Measurements from ENCODE around the gene RANBP10.
A peak's percentile ranks its signal among the peaks of the same experiment; 100 is the strongest.

The RANBP10 gene

DNA sequence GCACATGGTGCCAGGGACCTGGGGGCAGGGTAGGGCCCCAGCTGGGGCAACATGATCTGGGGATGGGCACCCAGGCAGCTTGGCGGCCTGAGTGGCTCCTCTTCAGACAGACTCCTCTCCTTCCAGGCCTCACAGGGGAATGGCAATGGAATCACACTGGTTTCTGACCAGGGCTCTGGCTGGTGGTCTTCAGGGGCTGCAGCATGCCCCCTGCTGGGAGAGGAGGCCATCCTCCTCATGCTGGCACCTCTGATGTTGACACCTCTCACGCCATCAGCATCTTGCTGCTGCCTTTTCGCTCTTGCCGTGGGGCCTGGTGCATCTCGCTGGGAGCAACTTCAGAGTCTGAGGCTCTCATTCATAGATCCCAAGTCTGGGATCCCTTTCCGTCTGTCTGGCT lies 76.0 kb downstream of the RANBP10 start:
- no peak overlapping the region for H3K27ac Mint-ChIP-seq
- no peaks in the 10 kb centered on the region for H3K4me1 Mint-ChIP-seq (ENCODE audit: low read depth)
- H3K9me3 Mint-ChIP-seq = no peaks in the 10 kb centered on the region
- H3K36me3 Mint-ChIP-seq (ENCODE audit: low read depth) = peaks cover 20% of the 10 kb centered on the region
- no peaks in the 10 kb centered on the region for H3K27me3 Mint-ChIP-seq
- no peak overlapping the region for H3K4me3 Mint-ChIP-seq

DNA sequence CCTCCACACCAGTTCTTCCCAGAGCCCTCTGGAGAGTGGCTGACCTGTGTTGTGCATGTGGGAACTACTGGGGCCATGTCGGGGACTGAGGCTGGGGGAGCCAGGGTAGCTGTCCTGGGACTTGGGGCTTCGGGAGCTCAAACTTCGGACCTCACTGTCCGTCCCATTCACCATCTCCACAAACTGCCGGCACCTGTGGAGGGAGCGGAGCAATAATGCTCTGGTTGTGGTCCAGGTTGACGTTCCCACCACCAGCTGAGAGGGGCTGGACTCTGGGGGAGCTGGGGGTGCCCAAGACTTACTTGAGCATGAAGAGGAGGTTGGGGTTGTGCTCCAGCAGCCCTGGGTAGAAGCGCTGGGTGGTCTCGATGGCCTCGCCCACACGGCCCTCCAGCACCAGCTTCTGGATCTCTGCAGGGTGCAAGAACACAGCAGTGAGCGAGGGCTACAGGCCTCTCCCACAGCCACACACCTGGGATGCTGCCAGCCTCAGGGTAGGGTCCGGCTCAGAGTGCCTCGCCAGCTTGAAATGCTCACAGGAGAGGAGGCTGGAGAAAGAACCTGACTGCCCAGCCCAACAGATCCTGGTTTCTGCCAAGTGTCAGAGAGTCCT lies 76.6 kb downstream of the RANBP10 start:
- no peaks in the 10 kb centered on the region for H3K4me1 Mint-ChIP-seq (ENCODE audit: low read depth)
- peaks cover 20% of the 10 kb centered on the region for H3K36me3 Mint-ChIP-seq (ENCODE audit: low read depth)
- H3K27me3 Mint-ChIP-seq = no peaks in the 10 kb centered on the region
- H3K4me3 Mint-ChIP-seq = no peak overlapping the region
- no peaks in the 10 kb centered on the region for H3K9me3 Mint-ChIP-seq
- no peak overlapping the region for H3K27ac Mint-ChIP-seq

DNA sequence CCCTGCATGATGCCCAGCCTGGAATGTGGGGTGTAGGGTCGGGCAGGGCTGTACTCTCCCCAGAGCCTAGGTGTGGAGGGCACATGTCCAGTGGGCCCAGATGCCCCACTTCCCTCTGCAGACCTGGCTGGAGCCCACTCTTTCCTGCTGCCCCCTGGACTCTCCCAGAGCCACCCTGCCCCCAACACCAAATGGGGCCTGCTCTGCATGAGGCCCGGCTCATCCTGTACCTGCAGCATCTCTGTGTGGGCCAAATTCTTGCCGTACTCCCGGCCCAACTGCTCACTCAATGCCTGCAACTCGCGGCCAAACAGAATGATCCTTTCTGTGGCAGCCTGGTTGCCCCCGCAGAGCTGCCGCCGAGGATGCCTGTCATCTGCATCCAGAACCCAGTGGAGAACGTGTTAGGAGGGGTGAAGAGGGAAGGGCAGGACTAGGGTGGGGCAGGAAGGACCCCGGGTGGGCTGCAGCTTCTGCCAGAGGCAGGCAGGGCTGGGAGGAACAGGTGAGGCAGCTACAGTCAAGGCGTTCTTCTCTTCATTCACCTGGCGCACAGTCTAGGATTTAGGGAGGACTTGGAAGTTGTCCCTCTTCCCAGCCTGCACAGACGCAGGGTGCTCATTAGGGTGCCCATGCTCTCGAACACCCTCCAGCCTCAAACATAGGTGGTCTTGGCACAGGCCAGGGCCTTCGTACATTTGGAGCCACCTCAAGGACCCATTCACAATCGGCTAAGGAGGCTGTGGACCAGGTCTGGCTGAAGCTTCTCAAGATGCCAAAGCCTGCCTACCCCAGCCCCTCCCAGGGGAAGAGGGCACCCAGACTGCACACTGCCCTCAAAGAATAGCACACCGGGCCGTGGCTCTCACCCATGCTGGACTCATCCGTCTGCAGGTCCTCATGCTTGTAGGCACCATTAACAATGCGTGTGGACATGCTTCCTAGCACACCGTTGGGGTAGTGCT lies 78.6 kb downstream of the RANBP10 start:
- no peak overlapping the region for H3K4me3 Mint-ChIP-seq
- H3K9me3 Mint-ChIP-seq = no peaks in the 10 kb centered on the region
- H3K27me3 Mint-ChIP-seq = no peaks in the 10 kb centered on the region
- H3K36me3 Mint-ChIP-seq (ENCODE audit: low read depth) = peaks cover 20% of the 10 kb centered on the region
- H3K4me1 Mint-ChIP-seq (ENCODE audit: low read depth) = no peaks in the 10 kb centered on the region
- no peak overlapping the region for H3K27ac Mint-ChIP-seq

DNA sequence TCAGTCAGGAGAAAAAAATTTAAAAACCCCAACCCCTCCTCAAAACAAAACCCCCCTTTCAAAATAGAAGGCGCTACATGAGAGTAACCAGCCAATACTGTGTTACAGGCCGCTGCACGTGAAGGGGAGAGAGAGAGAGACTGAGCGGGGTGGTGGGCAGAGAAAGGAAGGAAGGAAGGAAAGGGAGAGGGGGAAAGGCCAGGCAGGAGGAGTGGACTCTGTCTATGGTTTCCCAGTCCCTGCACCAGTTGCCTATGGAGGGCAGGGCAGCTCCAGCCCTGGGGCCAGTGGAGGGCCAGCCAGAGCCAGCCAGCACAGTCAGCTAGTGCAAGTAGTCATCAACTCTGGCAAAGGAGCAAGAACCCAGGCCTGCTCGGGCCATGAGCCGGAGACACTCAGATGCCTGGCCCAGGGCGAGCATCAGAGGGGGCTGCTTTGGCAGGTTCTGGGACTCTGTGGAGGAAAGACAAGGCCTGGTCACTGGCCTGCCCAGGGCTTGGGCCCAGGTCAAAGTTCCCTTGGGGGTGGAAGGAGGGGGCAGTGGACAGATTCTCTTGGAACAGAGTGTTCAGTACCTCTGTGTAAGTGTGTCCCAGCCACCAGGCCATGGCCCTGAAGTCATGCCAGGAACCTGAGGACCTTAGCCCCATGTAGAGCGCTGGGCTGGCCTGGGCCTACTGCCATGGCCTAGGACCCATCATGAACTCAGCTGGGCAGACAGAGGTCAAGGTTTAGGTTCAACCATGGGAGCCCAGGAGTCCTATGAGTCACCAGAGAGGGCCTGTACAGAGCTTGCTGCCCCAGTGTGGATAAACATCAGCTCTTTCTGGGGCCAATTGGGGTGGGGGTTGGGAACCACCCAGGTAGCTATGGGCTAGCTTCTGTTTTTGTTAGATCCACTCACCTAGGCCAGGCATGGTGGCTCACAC lies 80.0 kb downstream of the RANBP10 start:
- Mint-ChIP-seq H3K9me3 (no peaks in the 10 kb centered on the region), H3K36me3 (ENCODE audit: low read depth) (peaks cover 15% of the 10 kb centered on the region), H3K4me1 (ENCODE audit: low read depth) (no peaks in the 10 kb centered on the region), H3K27ac (no peak overlapping the region), H3K27me3 (no peaks in the 10 kb centered on the region), H3K4me3 (no peak overlapping the region)

DNA sequence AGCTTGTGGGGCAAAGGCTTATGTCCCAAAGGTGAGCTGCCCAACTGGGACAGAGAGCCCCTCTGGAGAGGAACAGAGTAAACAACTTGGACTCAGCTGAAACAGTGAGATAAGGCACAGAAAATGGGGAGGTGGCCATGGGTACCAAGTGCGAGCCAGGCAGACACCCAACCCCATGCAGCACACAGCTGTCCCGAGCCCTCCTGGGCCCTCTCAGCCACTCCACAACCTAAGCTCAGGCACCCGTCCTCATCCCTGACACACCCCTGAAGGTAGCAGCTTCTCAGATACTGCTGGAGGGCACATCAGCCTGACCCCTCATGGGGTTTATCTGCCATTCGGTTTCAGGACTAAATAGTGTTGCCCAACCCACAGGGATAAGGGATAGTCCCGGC lies 82.5 kb downstream of the RANBP10 start:
- Mint-ChIP-seq H3K27me3 (no peaks in the 10 kb centered on the region), H3K36me3 (ENCODE audit: low read depth) (peaks cover 1% of the 10 kb centered on the region), H3K4me1 (ENCODE audit: low read depth) (peaks cover 16% of the 10 kb centered on the region), H3K4me3 (no peak overlapping the region), H3K27ac (no peak overlapping the region), H3K9me3 (no peaks in the 10 kb centered on the region)

DNA sequence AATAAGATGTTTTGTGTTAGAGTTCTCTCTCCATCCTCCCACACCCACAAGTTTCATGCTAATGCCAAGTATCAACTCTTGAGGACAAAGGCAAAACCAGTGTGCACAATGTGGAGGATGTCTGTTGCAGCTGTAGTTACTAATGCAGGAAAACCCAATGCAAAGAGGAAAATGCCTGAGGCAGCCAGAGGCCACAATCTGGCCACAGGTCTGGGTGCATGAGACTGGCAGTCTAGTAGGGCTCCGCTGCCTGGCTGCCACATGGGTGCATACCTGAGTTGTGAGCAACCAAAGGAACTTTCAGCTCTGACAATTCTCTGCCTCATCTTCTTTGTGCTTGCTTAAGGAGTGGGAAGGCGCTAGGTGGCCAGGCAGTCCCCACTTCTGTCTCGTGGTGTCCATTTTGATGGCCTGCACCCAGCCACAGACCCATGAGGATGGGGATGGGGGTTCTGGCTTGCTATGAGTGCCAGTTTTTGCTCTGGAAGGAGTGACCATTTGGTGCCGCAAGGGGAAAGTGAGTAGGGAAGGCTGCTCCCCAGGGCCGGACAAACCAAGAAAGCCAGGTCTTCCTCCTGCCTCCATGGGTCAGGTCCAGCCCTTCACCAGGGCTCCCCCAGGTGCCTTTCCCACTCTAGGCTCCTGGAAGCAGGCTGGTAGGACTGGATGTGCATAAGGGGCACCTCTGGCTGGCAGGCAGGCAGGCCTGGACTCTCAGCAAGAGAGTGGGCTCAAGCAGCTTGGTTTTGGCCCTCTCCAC lies 83.0 kb downstream of the RANBP10 start:
- Mint-ChIP-seq H3K4me1 (ENCODE audit: low read depth) (peaks cover 20% of the 10 kb centered on the region), H3K4me3 (no peak overlapping the region), H3K27ac (no peak overlapping the region), H3K27me3 (no peaks in the 10 kb centered on the region), H3K9me3 (no peaks in the 10 kb centered on the region), H3K36me3 (ENCODE audit: low read depth) (peaks cover 2% of the 10 kb centered on the region)

DNA sequence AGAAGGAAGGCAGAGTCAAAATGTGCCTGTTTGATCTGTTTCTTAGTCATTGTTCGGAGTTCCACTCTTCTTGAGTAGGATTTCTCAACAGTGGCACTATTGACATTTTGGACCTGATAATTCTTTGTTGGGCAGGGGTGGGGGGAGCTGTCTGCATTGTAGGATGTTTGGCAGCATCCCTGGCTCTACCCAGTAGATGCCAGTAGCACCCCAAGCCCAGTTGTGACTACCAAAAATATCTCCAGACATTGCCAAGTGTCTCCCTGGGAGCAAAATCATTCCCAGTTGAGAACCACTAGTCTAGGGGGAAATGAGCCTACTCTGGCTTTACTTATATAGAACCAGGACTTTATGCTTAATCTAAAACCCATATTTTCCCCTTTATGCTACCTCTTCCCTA lies 86.1 kb downstream of the RANBP10 start:
- no peaks in the 10 kb centered on the region for H3K27me3 Mint-ChIP-seq
- H3K4me3 Mint-ChIP-seq = peak overlapping the region; percentile 93
- H3K9me3 Mint-ChIP-seq = no peaks in the 10 kb centered on the region
- H3K4me1 Mint-ChIP-seq (ENCODE audit: low read depth) = peaks cover 33% of the 10 kb centered on the region
- H3K36me3 Mint-ChIP-seq (ENCODE audit: low read depth) = peaks cover 16% of the 10 kb centered on the region
- peak overlapping the region; percentile 97 for H3K27ac Mint-ChIP-seq

DNA sequence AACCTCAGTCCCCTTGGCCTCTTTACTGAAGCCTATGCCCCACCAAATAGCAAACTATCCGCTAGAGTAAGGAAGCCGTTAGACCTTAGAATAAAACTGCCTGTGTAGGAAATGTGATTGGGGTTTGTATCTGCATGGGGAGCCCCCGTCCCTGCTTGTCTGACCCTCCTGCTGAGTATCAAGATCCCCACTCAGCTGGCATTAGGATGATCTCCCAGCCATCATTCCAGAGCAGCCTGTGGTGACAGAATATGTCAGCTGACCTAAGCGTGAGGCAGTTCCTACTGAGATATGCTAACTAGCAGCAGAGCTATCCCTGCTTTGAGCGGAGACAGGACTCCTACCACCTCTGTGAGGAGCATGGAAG lies 86.6 kb downstream of the RANBP10 start:
- peak overlapping the region; percentile 93 for H3K4me3 Mint-ChIP-seq
- peaks cover 33% of the 10 kb centered on the region for H3K4me1 Mint-ChIP-seq (ENCODE audit: low read depth)
- H3K9me3 Mint-ChIP-seq = no peaks in the 10 kb centered on the region
- no peaks in the 10 kb centered on the region for H3K27me3 Mint-ChIP-seq
- peaks cover 16% of the 10 kb centered on the region for H3K36me3 Mint-ChIP-seq (ENCODE audit: low read depth)
- peak overlapping the region; percentile 97 for H3K27ac Mint-ChIP-seq

DNA sequence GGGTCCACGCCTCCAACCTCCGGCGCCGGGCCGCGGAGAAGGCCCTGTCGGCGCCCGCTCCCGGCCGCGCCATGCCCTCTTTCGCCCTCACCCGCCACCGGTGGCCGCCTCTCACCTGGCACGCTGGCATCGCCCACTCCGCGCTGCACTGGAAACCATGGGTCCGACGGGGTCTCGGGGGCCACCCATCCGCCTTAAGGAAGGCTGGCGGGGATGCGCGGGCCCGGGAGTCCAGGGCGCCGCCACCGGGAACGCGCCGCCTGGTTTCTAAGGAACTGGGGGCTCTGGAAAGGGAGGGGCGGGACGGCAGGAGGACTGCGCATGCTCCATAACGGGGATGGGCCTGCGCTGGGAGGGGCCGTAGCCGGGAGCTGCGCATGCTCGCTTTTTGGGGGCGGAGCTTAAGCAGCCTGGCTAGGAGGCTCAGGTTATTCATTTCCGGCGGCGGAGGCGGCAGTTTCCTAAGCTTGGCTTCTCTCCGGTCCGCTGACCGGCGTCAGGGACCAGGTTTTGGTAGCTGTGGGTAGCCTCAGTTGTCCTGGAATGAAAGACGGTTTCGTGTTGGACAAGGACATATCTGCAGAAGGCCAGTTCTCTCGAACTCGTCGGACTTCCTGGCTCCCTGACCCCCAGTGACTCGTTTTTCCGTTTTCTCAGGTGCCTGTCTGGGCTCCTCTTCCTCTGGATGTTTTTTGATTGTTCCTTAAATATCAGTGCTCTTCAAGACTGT lies 87.1 kb downstream of the RANBP10 start, which contains the start of gene GFOD2:
Gene GFOD2, minus strand, starts transcription at position 269 of the 730 bp plus-strand sequence. CDS start 33,601 bp downstream, outside the sequence.
- no peaks in the 10 kb centered on the region for H3K27me3 Mint-ChIP-seq
- peak within 1 kb of the TSS; percentile 93 for H3K4me3 Mint-ChIP-seq
- H3K27ac Mint-ChIP-seq = peak within 1 kb of the TSS; percentile 97
- H3K4me1 Mint-ChIP-seq (ENCODE audit: low read depth) = peaks cover 33% of the 10 kb centered on the region
- H3K36me3 Mint-ChIP-seq (ENCODE audit: low read depth) = peaks cover 16% of the 10 kb centered on the region
- H3K9me3 Mint-ChIP-seq = no peaks in the 10 kb centered on the region

DNA sequence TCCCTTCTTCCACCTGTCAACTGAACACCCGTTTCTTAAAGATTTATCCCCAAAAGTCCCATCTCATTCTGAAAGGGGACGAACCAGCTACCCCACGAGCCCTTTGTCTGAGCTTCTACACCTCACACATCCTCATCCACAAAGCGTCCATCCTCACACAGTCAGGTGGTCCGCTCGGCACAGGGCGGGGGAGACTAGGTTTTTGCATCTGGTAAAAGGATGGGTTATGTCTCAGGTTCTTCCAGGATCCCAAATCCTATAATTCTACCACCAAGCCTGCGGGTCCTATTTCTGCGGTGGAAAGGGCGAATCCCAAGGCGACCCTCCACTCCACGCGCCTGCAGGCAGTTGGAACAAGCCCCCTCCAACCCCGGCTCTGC lies 87.7 kb downstream of the RANBP10 start:
- Mint-ChIP-seq H3K27me3 (no peaks in the 10 kb centered on the region), H3K4me1 (ENCODE audit: low read depth) (peaks cover 33% of the 10 kb centered on the region), H3K9me3 (no peaks in the 10 kb centered on the region), H3K4me3 (peak overlapping the region; percentile 93), H3K36me3 (ENCODE audit: low read depth) (peaks cover 16% of the 10 kb centered on the region), H3K27ac (peak overlapping the region; percentile 72)

DNA sequence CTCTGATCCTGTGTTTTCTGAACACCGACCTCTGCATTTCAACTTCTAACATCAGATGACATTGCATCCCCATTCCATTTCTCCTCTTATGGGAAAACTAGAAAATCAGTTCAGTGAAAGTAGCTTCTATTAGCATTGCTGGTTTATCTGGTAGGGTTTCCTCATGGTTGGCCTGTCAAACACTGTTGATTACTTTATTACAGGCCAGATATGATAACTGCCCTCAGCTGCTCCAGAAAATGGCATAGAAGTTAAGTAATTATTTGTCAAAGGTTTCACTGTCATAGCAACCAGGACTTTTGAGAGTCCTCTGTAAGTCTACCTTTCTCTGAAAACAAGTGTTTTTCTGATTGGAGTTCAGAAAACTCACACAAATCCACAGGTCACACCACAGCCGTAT lies 90.3 kb downstream of the RANBP10 start:
- peaks cover 24% of the 10 kb centered on the region for H3K36me3 Mint-ChIP-seq (ENCODE audit: low read depth)
- H3K27me3 Mint-ChIP-seq = no peaks in the 10 kb centered on the region
- peaks cover 33% of the 10 kb centered on the region for H3K4me1 Mint-ChIP-seq (ENCODE audit: low read depth)
- H3K27ac Mint-ChIP-seq = no peak overlapping the region
- no peak overlapping the region for H3K4me3 Mint-ChIP-seq
- no peaks in the 10 kb centered on the region for H3K9me3 Mint-ChIP-seq

DNA sequence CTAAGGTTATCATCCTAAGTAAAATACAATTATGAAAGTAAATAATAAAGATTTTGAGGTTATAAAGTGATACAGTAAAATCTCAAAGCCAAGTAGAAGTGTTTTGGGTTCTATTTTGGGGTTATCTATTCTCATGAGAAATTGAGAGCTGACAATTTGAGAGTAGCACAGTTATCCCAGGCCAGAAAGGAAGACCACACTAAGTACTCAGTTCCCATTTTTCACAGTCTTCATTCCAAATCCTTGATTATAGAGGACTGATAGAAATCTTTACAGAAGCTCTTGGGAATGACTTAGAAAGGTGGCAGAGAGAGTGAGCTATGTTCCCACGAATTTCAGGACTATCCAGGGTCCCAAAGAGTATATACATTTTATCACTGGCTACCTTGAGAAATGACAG lies 91.8 kb downstream of the RANBP10 start:
- Mint-ChIP-seq H3K4me1 (ENCODE audit: low read depth) (peaks cover 18% of the 10 kb centered on the region), H3K27ac (no peak overlapping the region), H3K36me3 (ENCODE audit: low read depth) (peaks cover 24% of the 10 kb centered on the region)

DNA sequence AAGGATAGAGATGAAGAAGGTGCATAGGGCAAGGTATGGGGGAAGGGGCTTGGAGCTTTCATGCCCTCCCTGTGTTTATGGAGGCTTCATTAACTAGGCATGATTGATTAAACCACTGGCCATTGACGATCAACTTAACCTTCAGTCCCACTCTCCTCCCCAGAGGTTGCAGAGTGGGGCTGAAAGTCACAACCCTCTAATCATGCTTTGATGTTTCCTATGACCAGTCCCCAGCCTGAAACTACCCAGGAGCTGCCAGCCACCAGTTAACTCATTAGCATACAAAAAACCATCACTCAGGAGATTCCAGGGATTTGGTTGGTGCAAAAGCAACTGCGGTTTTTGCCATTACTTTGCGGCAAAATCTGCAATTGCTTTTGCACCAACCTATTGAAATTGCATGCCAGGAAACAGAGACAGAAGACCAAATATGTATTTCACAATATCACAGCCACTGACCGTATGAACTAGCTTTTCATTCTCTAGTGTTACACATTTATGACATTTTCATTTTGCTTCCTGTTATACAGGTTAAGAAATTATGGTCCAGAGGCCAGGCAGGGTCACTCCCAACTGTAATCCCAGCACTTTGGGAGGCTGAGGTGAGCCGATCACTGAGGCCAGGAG lies 92.6 kb downstream of the RANBP10 start:
- Mint-ChIP-seq H3K27ac (no peak overlapping the region), H3K4me1 (ENCODE audit: low read depth) (peaks cover 17% of the 10 kb centered on the region), H3K36me3 (ENCODE audit: low read depth) (peaks cover 24% of the 10 kb centered on the region), H3K9me3 (no peaks in the 10 kb centered on the region), H3K27me3 (no peaks in the 10 kb centered on the region), H3K4me3 (no peak overlapping the region)

More for the DNA sequence above, 91.8 kb downstream of the RANBP10 start:
- Mint-ChIP-seq H3K4me3 (no peak overlapping the region), H3K9me3 (no peaks in the 10 kb centered on the region), H3K27me3 (no peaks in the 10 kb centered on the region)
